HL-60 (cell line): ENCODE results near the gene PRLR.

Experiments
- CTCF ChIP-seq: IDR thresholded peaks from one replicate; pipeline ENCODE4 v1.5.1; 2011; ENCODE audit warnings: low read length, control low read depth, inconsistent platforms; ENCODE audit not compliant: insufficient read depth
- GABPA ChIP-seq: IDR thresholded peaks from 2 replicates; pipeline ENCODE4 v1.6.1; 2012; ENCODE audit warnings: low read depth
- POLR2AphosphoS5 ChIP-seq: IDR thresholded peaks from 2 replicates; pipeline ENCODE4 v1.6.1; 2012; ENCODE audit warnings: low read depth
- REST ChIP-seq: IDR thresholded peaks from 2 replicates; pipeline ENCODE4 v1.6.1; 2012; ENCODE audit warnings: low read depth; ENCODE audit not compliant: insufficient replicate concordance

- TF ChIP-seq CTCF (no peak), REST (no peak), POLR2AphosphoS5 (no peak), GABPA (no peak)
Measured at GRCh38 chr5:35253582-35253981, 23.3 kb upstream of the PRLR start.
